IMR-90 (cell line): ENCODE measurements around the gene KIAA0319L. TPM values are rescaled to one million over a fixed set of nuclear protein-coding genes. Genes with fewer than 3 reads are reported as not detected.

Source experiments
- ATAC-seq: fragments of 200-7000 bp; cut with Tn5 transposase; 2 replicates; pipeline ENCODE4 v1.9.1; 2020; ENCODE audit warnings: low read depth, mild to moderate bottlenecking, moderate library complexity
- BruUV-seq: library from RNA; stranded (reverse); fragments of 400-500 nt; replicated peaks from 2 replicates; lab custom pipeline; 2021; lab: Mats Ljungman, UMichigan
- CTCF ChIA-PET: fragments of 300-600 bp; formaldehyde crosslinking; extraction: SDS; loops from one replicate; lab custom pipeline; 2021; ENCODE audit warnings: antibody characterized with exemption; lab: Yijun Ruan, JAX
- POLR2A ChIA-PET: fragments of 300-600 bp; sonication (Branson Sonifier 250); formaldehyde crosslinking; loops from one replicate; lab custom pipeline; 2022; ENCODE audit warnings: antibody characterized with exemption; ENCODE audit not compliant: unreplicated experiment; lab: Charles Lee
- DNase-seq: peaks from one replicate; pipeline ENCODE4 v3.0.0; 2013
- H2AFZ ChIP-seq: replicated peaks from 2 replicates; pipeline ENCODE3; 2013; ENCODE audit warnings: low read length, mild to moderate bottlenecking; ENCODE audit not compliant: poor library complexity
- H2AK5ac ChIP-seq: 2 replicates; pipeline ENCODE4 v1.6.1; 2013; ENCODE audit warnings: low read depth, low read length, inconsistent platforms
- H2AK9ac ChIP-seq: replicated peaks from 2 replicates; pipeline ENCODE3; 2013; ENCODE audit warnings: mild to moderate bottlenecking, low read depth, low read length, moderate library complexity; ENCODE audit not compliant: poor library complexity
- H2BK120ac ChIP-seq: 2 replicates; pipeline ENCODE4 v1.6.1; 2013; ENCODE audit warnings: low read depth, low read length, inconsistent platforms
- H2BK15ac ChIP-seq: 3 replicates; pipeline ENCODE4 v1.6.1; 2013; ENCODE audit warnings: low read depth, low read length, inconsistent platforms
- H2BK20ac ChIP-seq: 2 replicates; pipeline ENCODE4 v1.6.1; 2013; ENCODE audit warnings: low read depth, mild to moderate bottlenecking, inconsistent platforms, low read length, moderate library complexity
- H2BK5ac ChIP-seq: 2 replicates; pipeline ENCODE4 v1.6.1; 2013; ENCODE audit warnings: mild to moderate bottlenecking, low read depth, low read length, inconsistent platforms; ENCODE audit not compliant: poor library complexity, severe bottlenecking
- H3K14ac ChIP-seq: replicated peaks from 2 replicates; pipeline ENCODE4 v1.6.1; 2013; ENCODE audit warnings: low read depth, low read length, inconsistent platforms
- H3K18ac ChIP-seq: 2 replicates; pipeline ENCODE4 v1.6.1; 2013; ENCODE audit warnings: low read depth, low read length, control low read depth
- H3K23ac ChIP-seq: 2 replicates; pipeline ENCODE4 v1.6.1; 2013; ENCODE audit warnings: low read depth, low read length, inconsistent platforms
- H3K27ac ChIP-seq: 2 replicates; pipeline ENCODE4 v1.5.1; 2013; ENCODE audit warnings: mild to moderate bottlenecking, control low read depth, low read length; ENCODE audit not compliant: insufficient read depth
- H3K27me3 ChIP-seq: 2 replicates; pipeline ENCODE4 v1.6.1; 2013; ENCODE audit warnings: low read length; ENCODE audit not compliant: control insufficient read depth, insufficient read depth
- H3K36me3 ChIP-seq: 2 replicates; pipeline ENCODE4 v1.6.1; 2013; ENCODE audit warnings: low read length, mixed read lengths; ENCODE audit not compliant: control insufficient read depth, insufficient read depth
- H3K4ac ChIP-seq: 2 replicates; pipeline ENCODE4 v1.6.1; 2013; ENCODE audit warnings: low read depth, low read length, inconsistent platforms
- H3K4me1 ChIP-seq: 2 replicates; pipeline ENCODE4 v1.6.1; 2013; ENCODE audit warnings: low read length, mixed read lengths; ENCODE audit not compliant: control insufficient read depth, insufficient read depth
- H3K4me2 ChIP-seq: 2 replicates; pipeline ENCODE4 v1.6.1; 2013; ENCODE audit warnings: low read depth, mild to moderate bottlenecking, control low read depth, low read length, moderate library complexity
- H3K4me3 ChIP-seq: 2 replicates; pipeline ENCODE4 v1.5.1; 2013; ENCODE audit warnings: low read depth, mild to moderate bottlenecking, control low read depth, low read length, moderate library complexity; ENCODE audit not compliant: insufficient read depth
- H3K56ac ChIP-seq: 2 replicates; pipeline ENCODE4 v1.6.1; 2013; ENCODE audit warnings: low read length, inconsistent platforms; ENCODE audit not compliant: insufficient read depth; ENCODE audit errors: extremely low read depth
- H3K79me1 ChIP-seq, 2 experiments: 2 replicates each; pipeline ENCODE4 v1.6.1; 2013; ENCODE audit warnings: low read length in 2 of 2, inconsistent platforms in 1 of 2, low read depth in 1 of 2
- H3K9ac ChIP-seq: 2 replicates; pipeline ENCODE4 v1.6.1; 2013; ENCODE audit warnings: low read depth, low read length, control low read depth
- H3K9me1 ChIP-seq: 2 replicates; pipeline ENCODE4 v1.6.1; 2013; ENCODE audit warnings: low read length, inconsistent platforms; ENCODE audit not compliant: insufficient read depth
- H3K9me3 ChIP-seq: 2 replicates; pipeline ENCODE4 v1.6.1; 2013; ENCODE audit warnings: low read length; ENCODE audit not compliant: control insufficient read depth, insufficient read depth
- H4K20me1 ChIP-seq: 2 replicates; pipeline ENCODE4 v1.6.1; 2013; ENCODE audit warnings: low read length, inconsistent platforms; ENCODE audit not compliant: insufficient read depth
- H4K5ac ChIP-seq: 2 replicates; pipeline ENCODE4 v1.6.1; 2013; ENCODE audit warnings: mild to moderate bottlenecking, low read depth, low read length, control low read depth
- H4K8ac ChIP-seq, 2 experiments: 2 replicates each; pipeline ENCODE4 v1.6.1; 2013; ENCODE audit warnings: low read depth in 2 of 2, low read length in 2 of 2, control low read depth in 1 of 2, inconsistent platforms in 1 of 2
- H4K91ac ChIP-seq: 2 replicates; pipeline ENCODE4 v1.6.1; 2013; ENCODE audit warnings: low read depth, low read length, inconsistent platforms; ENCODE audit not compliant: insufficient read depth
- CHD1 ChIP-seq: IDR thresholded peaks from 2 replicates; pipeline ENCODE4 v1.6.1; 2012; ENCODE audit warnings: low read depth, low read length, improper control_type of control experiment
- WGBS, 2 experiments: methylation state at CpG; one replicate each; pipeline versions ENCODE4 v1.1.5 to v1.1.7; 2013; ENCODE audit warnings: missing lambda C conversion rate in 2 of 2; ENCODE audit not compliant: insufficient read length in 1 of 2; ENCODE audit errors: extremely low coverage in 2 of 2; 5-methylcytosine and 5-hydroxymethylcytosine counted together
- dilution Hi-C: fragments of 300-500 bp; cut with HindIII; formaldehyde crosslinking; loops from one replicate; pipeline ENCODE4 v1.14.3; 2018; ENCODE audit warnings: low sequenced_read_pairs; ENCODE audit not compliant: unreplicated experiment
- in situ Hi-C: fragments of 300-500 bp; cut with MboI; formaldehyde crosslinking; loops from 3 replicates; pipeline ENCODE4 v1.14.3; 2019; ENCODE audit warnings: low sequenced_read_pairs, inconsistent platforms, mixed read lengths
- intact Hi-C: fragments of 100-400 bp; cut with micrococcal nuclease; formaldehyde crosslinking; loops from 2 replicates; pipeline ENCODE4 v1.10.0; 2022
- polyA plus RNA-seq, 3 experiments: library from polyadenylated mRNA; depleted of rRNA; stranded (reverse); fragments of >200 nt; gene quantifications; 2 replicates each; pipeline ENCODE4 v1.2.3, GENCODE V29; 2012; ENCODE audit warnings: low replicate concordance in 1 of 3
- total RNA-seq: library from RNA; depleted of rRNA; stranded (reverse); fragments of >200 nt; gene quantifications from 2 replicates; pipeline ENCODE4 v1.2.3, GENCODE V29; 2012

The KIAA0319L gene
- total and polyA plus RNA-seq, 2 of the 4 experiments (the other 2 are of a cell fraction): 38.0 to 49.8 TPM

GRCh38 chr1:35437200-35437599 is 120.0 kb downstream of the KIAA0319L start:
- Histone ChIP-seq H3K18ac (no peak overlapping the region), H2AFZ (no peak overlapping the region), H3K9me1 (no peaks in the 10 kb centered on the region; the same call in 1 of the 2 replicates), H3K56ac (no peak overlapping the region), H3K27me3 (no peaks in the 10 kb centered on the region), H3K4me3 (no peak overlapping the region), H3K9ac (no peak overlapping the region), H2BK15ac (no peak overlapping the region), H3K9me3 (no peaks in the 10 kb centered on the region), H3K27ac (no peak overlapping the region), H2AK5ac (no peak overlapping the region), H3K14ac (no peak overlapping the region), H4K20me1 (no peaks in the 10 kb centered on the region), H2BK20ac (no peak overlapping the region), H4K8ac (no peak overlapping the region), H3K4me1 (no peaks in the 10 kb centered on the region), H2BK120ac (no peak overlapping the region), H4K91ac (no peak overlapping the region), H3K23ac (no peak overlapping the region), H3K4me2 (no peak overlapping the region), H4K5ac (no peak overlapping the region), H3K4ac (no peak overlapping the region), H2BK5ac (no peak overlapping the region), H3K36me3 (peaks cover 72% of the 10 kb centered on the region), H3K79me1 (no peaks in the 10 kb centered on the region; a peak in 1 of 4 replicates), H2AK9ac (no peak overlapping the region)
- ChIA-PET POLR2A (no interaction called here), CTCF (no interaction called here)
- BruUV-seq: no TSS peak
- 98% methylated on average over 8 of the region's 9 CpGs; no CpG with 5 or more reads in 1 of the 2 experiments for WGBS, 2 experiments
- ATAC-seq (no peak), DNase-seq (no peak)
- intact Hi-C loops (no loop called here), in situ Hi-C loops (no loop called here), dilution Hi-C loops (no loop called here)
- TF ChIP-seq CHD1: no peak
